Mesodermal cell (in vitro differentiated cells): ENCODE results near the gene GRID2.

Experiments
- H3K27ac ChIP-seq: 2 replicates; pipeline ENCODE4 v1.7.0; 2013; ENCODE audit warnings: mild to moderate bottlenecking, low read depth, low read length, moderate library complexity; ENCODE audit not compliant: severe bottlenecking
- H3K36me3 ChIP-seq: 2 replicates; pipeline ENCODE4 v1.7.1; 2013; ENCODE audit warnings: mild to moderate bottlenecking, low read length, moderate library complexity; ENCODE audit not compliant: control insufficient read depth, insufficient read depth
- H3K4me1 ChIP-seq: one replicate; pipeline ENCODE4 v1.7.1; 2013; ENCODE audit warnings: mild to moderate bottlenecking, low read length; ENCODE audit not compliant: insufficient read depth, control insufficient read depth, poor library complexity, severe bottlenecking
- H3K4me3 ChIP-seq: 2 replicates; pipeline ENCODE4 v1.7.0; 2013; ENCODE audit warnings: low read length, control low read depth, mild to moderate bottlenecking; ENCODE audit not compliant: insufficient read depth, poor library complexity, severe bottlenecking; ENCODE audit errors: extremely low read depth
- H3K9me3 ChIP-seq: 2 replicates; pipeline ENCODE4 v1.7.1; 2013; ENCODE audit warnings: mild to moderate bottlenecking, low read length, moderate library complexity; ENCODE audit not compliant: control insufficient read depth
- WGBS, 2 experiments: methylation state at CpG; one replicate each; pipeline ENCODE4 v1.1.5; 2013; ENCODE audit warnings: missing lambda C conversion rate in 2 of 2; ENCODE audit not compliant: insufficient coverage in 2 of 2; 5-methylcytosine and 5-hydroxymethylcytosine counted together

The GRID2 gene

GRCh38 chr4:93771640-93772411 lies 1468.1 kb downstream of the GRID2 start:
- H3K4me3 ChIP-seq = no peak overlapping the region
- H3K36me3 ChIP-seq = no peaks in the 10 kb centered on the region
- no peaks in the 10 kb centered on the region for H3K9me3 ChIP-seq
- WGBS, 2 experiments = 90 to 93% methylated on average over 6 to 8 of the region's 8 CpGs
- no peak overlapping the region for H3K27ac ChIP-seq
- no peaks in the 10 kb centered on the region for H3K4me1 ChIP-seq

GRCh38 chr4:93772858-93773257 lies 1469.1 kb downstream of the GRID2 start:
- H3K4me1 ChIP-seq = no peaks in the 10 kb centered on the region
- H3K36me3 ChIP-seq = no peaks in the 10 kb centered on the region
- H3K9me3 ChIP-seq = no peaks in the 10 kb centered on the region
- H3K27ac ChIP-seq = no peak overlapping the region
- H3K4me3 ChIP-seq = no peak overlapping the region

- Histone ChIP-seq H3K9me3 (no peaks in the 10 kb centered on the region), H3K4me3 (no peak overlapping the region), H3K4me1 (no peaks in the 10 kb centered on the region), H3K27ac (no peak overlapping the region), H3K36me3 (no peaks in the 10 kb centered on the region)
- WGBS, 2 experiments = 100% methylated on average over 1 of the region's 3 CpGs
Measured at GRCh38 chr4:93775551-93775950, 1471.8 kb downstream of the GRID2 start.

GRCh38 chr4:93776386-93777080 lies 1472.8 kb downstream of the GRID2 start:
- no peaks in the 10 kb centered on the region for H3K4me1 ChIP-seq
- WGBS, 2 experiments = 99 to 100% methylated on average over 1 to 4 of the region's 4 CpGs
- no peaks in the 10 kb centered on the region for H3K9me3 ChIP-seq

GRCh38 chr4:93777081-93777460 lies 1473.3 kb downstream of the GRID2 start:
- Histone ChIP-seq H3K36me3 (no peaks in the 10 kb centered on the region), H3K4me3 (no peak overlapping the region), H3K27ac (no peak overlapping the region), H3K4me1 (no peaks in the 10 kb centered on the region), H3K9me3 (no peaks in the 10 kb centered on the region)
- 100% methylated on average over 1 of the region's 1 CpG; no CpG with 5 or more reads in 1 of the 2 experiments for WGBS, 2 experiments

More at GRCh38 chr4:93776386-93777080, 1472.8 kb downstream of the GRID2 start:
- Histone ChIP-seq H3K27ac (no peak overlapping the region), H3K36me3 (no peaks in the 10 kb centered on the region), H3K4me3 (no peak overlapping the region)

GRCh38 chr4:93779228-93779627 lies 1475.5 kb downstream of the GRID2 start:
- H3K4me1 ChIP-seq = no peaks in the 10 kb centered on the region
- H3K4me3 ChIP-seq = no peak overlapping the region
- WGBS, 2 experiments = 83 to 100% methylated on average over 1 to 2 of the region's 2 CpGs
- no peaks in the 10 kb centered on the region for H3K36me3 ChIP-seq
- H3K27ac ChIP-seq = no peak overlapping the region
- H3K9me3 ChIP-seq = no peaks in the 10 kb centered on the region

GRCh38 chr4:93780080-93780479 lies 1476.3 kb downstream of the GRID2 start:
- Histone ChIP-seq H3K27ac (no peak overlapping the region), H3K4me1 (no peaks in the 10 kb centered on the region), H3K36me3 (no peaks in the 10 kb centered on the region), H3K9me3 (no peaks in the 10 kb centered on the region), H3K4me3 (no peak overlapping the region)
- 87 to 89% methylated on average over 5 of the region's 5 CpGs for WGBS, 2 experiments

GRCh38 chr4:93781198-93781597 lies 1477.4 kb downstream of the GRID2 start:
- Histone ChIP-seq H3K36me3 (no peaks in the 10 kb centered on the region), H3K4me1 (no peaks in the 10 kb centered on the region), H3K9me3 (no peaks in the 10 kb centered on the region), H3K27ac (no peak overlapping the region), H3K4me3 (no peak overlapping the region)
- 97% methylated on average over 6 of the region's 9 CpGs for WGBS, 2 experiments

GRCh38 chr4:93786149-93786548 lies 1482.4 kb downstream of the GRID2 start:
- no peaks in the 10 kb centered on the region for H3K9me3 ChIP-seq
- WGBS, 2 experiments = 29 to 44% methylated on average over 1 to 2 of the region's 2 CpGs
- no peak overlapping the region for H3K4me3 ChIP-seq
- H3K27ac ChIP-seq = no peak overlapping the region
- H3K4me1 ChIP-seq = no peaks in the 10 kb centered on the region
- H3K36me3 ChIP-seq = no peaks in the 10 kb centered on the region

- H3K36me3 ChIP-seq = no peaks in the 10 kb centered on the region
- WGBS, 2 experiments = 80% methylated on average over 1 of the region's 1 CpG; no CpG with 5 or more reads in 1 of the 2 experiments
- no peak overlapping the region for H3K27ac ChIP-seq
Measured at GRCh38 chr4:93788712-93789111, 1484.9 kb downstream of the GRID2 start.

More at GRCh38 chr4:93788712-93789111, 1484.9 kb downstream of the GRID2 start:
- H3K4me3 ChIP-seq = no peak overlapping the region
- H3K9me3 ChIP-seq = no peaks in the 10 kb centered on the region
- H3K4me1 ChIP-seq = no peaks in the 10 kb centered on the region
